Measurements from ENCODE around the gene GADD45GIP1.

The GADD45GIP1 gene

DNA sequence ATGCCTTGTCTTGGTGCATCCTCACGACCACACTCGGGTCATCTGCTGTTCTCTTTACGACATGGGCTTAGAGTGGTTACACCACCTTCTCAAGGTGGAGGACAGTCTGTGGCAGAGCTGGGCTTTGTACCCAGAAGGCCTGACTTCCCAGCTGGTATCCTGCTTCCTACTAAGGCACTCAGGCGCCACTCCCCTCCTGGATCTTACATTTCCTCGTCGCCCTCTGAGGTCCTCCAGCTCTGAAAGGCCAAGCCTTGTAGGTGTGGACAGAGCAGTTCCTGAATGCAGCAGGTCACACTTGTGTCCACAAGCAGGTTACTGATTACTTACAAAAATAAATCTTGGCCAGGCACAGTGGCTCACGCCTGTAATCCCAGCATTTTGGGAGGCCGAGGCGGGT, 49.9 kb downstream of the GADD45GIP1 start:
- H3K9me3 ChIP-seq (ENCODE audit: control insufficient read depth, insufficient read depth, low read length) = no peaks in the 10 kb centered on the region
- H3K27ac ChIP-seq (ENCODE audit: low read depth, low read length) = no peak overlapping the region

More for the DNA sequence above, 49.9 kb downstream of the GADD45GIP1 start:
- TF ChIP-seq, protein P1, sequence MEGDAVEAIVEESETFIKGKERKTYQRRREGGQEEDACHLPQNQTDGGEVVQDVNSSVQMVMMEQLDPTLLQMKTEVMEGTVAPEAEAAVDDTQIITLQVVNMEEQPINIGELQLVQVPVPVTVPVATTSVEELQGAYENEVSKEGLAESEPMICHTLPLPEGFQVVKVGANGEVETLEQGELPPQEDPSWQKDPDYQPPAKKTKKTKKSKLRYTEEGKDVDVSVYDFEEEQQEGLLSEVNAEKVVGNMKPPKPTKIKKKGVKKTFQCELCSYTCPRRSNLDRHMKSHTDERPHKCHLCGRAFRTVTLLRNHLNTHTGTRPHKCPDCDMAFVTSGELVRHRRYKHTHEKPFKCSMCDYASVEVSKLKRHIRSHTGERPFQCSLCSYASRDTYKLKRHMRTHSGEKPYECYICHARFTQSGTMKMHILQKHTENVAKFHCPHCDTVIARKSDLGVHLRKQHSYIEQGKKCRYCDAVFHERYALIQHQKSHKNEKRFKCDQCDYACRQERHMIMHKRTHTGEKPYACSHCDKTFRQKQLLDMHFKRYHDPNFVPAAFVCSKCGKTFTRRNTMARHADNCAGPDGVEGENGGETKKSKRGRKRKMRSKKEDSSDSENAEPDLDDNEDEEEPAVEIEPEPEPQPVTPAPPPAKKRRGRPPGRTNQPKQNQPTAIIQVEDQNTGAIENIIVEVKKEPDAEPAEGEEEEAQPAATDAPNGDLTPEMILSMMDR (IDR thresholded peaks at IDR 0.05; ENCODE audit: low read depth, low read length, poor library complexity, severe bottlenecking) = no peak
- TF ChIP-seq EZH2phosphoT487 (IDR thresholded peaks at IDR 0.05; ENCODE audit: borderline replicate concordance, low read length) = no peak
- H3K79me2 ChIP-seq (ENCODE audit: control insufficient read depth, low read length) = no peaks in the 10 kb centered on the region
- H3F3A ChIP-seq (ENCODE audit: control insufficient read depth, insufficient read depth) = no peaks in the 10 kb centered on the region
- H3K4me1 ChIP-seq (ENCODE audit: control insufficient read depth, low read length) = no peaks in the 10 kb centered on the region
- H4K20me1 ChIP-seq (ENCODE audit: control insufficient read depth, insufficient read depth, low read depth, low read length) = 0 out of 2 replicates have a peak, but pooled peaks cover 2% of the 10 kb centered on the region
- no peak overlapping the region for H3K4me3 ChIP-seq (ENCODE audit: low read length)
- H3K4me2 ChIP-seq (ENCODE audit: low read length) = no peak overlapping the region
- no peaks in the 10 kb centered on the region for H3K27me3 ChIP-seq (ENCODE audit: control insufficient read depth, low read length)
- H3K9me2 ChIP-seq (replicated peaks; ENCODE audit: control insufficient read depth, low read length) = no peaks in the 10 kb centered on the region
- H3K36me3 ChIP-seq (ENCODE audit: control insufficient read depth, low read length) = no peaks in the 10 kb centered on the region
